Common myeloid progenitor, CD34-positive (primary cell): ENCODE measurements around the gene ABHD12.

Experiments
- CTCF ChIA-PET: fragments of 350-600 bp; sonication (Branson Sonifier 250); formaldehyde crosslinking; loops from one replicate; lab custom pipeline; 2021; ENCODE audit warnings: antibody characterized with exemption; lab: Charles Lee
- POLR2A ChIA-PET: fragments of 350-600 bp; sonication (Branson Sonifier 250); formaldehyde crosslinking; loops from one replicate; lab custom pipeline; 2021; ENCODE audit warnings: antibody characterized with exemption; lab: Charles Lee
- DNase-seq, 3 donors: peaks; one replicate each; pipeline versions ENCODE4 v3.0.0 to v3.0.0-alpha.2; 2013
- H3K27ac ChIP-seq, 2 experiments: 1 replicate in 1 of 2; 2 replicates in 1 of 2; pipeline ENCODE4 v1.7.0; 2013; ENCODE audit warnings: inconsistent platforms in 2 of 2, low read length in 2 of 2, mild to moderate bottlenecking in 2 of 2, low read depth in 1 of 2, moderate library complexity in 1 of 2; ENCODE audit not compliant: severe bottlenecking in 2 of 2, insufficient read depth in 1 of 2, poor library complexity in 1 of 2
- H3K27me3 ChIP-seq, 5 experiments: replicated peaks in 2 of 5; 1 replicate in 3 of 5; 2 replicates in 2 of 5; pipeline versions ENCODE4 v1.6.1 to v1.7.0; 2013; ENCODE audit warnings: low read length in 4 of 5, mild to moderate bottlenecking in 2 of 5, moderate library complexity in 2 of 5, inconsistent platforms in 1 of 5; ENCODE audit not compliant: insufficient read depth in 5 of 5, control insufficient read depth in 4 of 5
- H3K36me3 ChIP-seq, 4 experiments: 1 replicate in 2 of 4; 2 replicates in 2 of 4; pipeline versions ENCODE4 v1.6.1 to v1.7.0; 2013; ENCODE audit warnings: low read length in 3 of 4, control low read depth in 1 of 4, mild to moderate bottlenecking in 1 of 4; ENCODE audit not compliant: control insufficient read depth in 4 of 4, insufficient read depth in 4 of 4
- H3K4me1 ChIP-seq, 4 experiments: 1 replicate in 3 of 4; 2 replicates in 1 of 4; pipeline versions ENCODE4 v1.6.1 to v1.7.1; 2013; ENCODE audit warnings: low read length in 3 of 4, mild to moderate bottlenecking in 3 of 4, control low read depth in 1 of 4, inconsistent platforms in 1 of 4, moderate library complexity in 1 of 4; ENCODE audit not compliant: control insufficient read depth in 4 of 4, insufficient read depth in 4 of 4; ENCODE audit errors: control extremely low read depth in 1 of 4
- H3K4me3 ChIP-seq, 7 experiments: 1 replicate in 4 of 7; 2 replicates in 3 of 7; pipeline versions ENCODE4 v1.5.1 to v1.7.0; 2013; ENCODE audit warnings: mild to moderate bottlenecking in 7 of 7, low read length in 6 of 7, moderate library complexity in 6 of 7, inconsistent platforms in 2 of 7, low read depth in 2 of 7, control low read depth in 1 of 7; ENCODE audit not compliant: insufficient read depth in 4 of 7, control insufficient read depth in 1 of 7; ENCODE audit errors: extremely low read depth in 1 of 7
- H3K9me3 ChIP-seq, 5 experiments: 1 replicate in 4 of 5; 2 replicates in 1 of 5; pipeline versions ENCODE4 v1.6.1 to v1.7.1; 2013; ENCODE audit warnings: low read length in 4 of 5, mild to moderate bottlenecking in 2 of 5, inconsistent platforms in 1 of 5, low read depth in 1 of 5, moderate library complexity in 1 of 5; ENCODE audit not compliant: control insufficient read depth in 4 of 5, insufficient read depth in 2 of 5; ENCODE audit errors: control extremely low read depth in 1 of 5
- WGBS: methylation state at CpG from one replicate; pipeline ENCODE4 v1.1.5; 2013; ENCODE audit not compliant: insufficient coverage; 5-methylcytosine and 5-hydroxymethylcytosine counted together

ABHD12 gene

DNA sequence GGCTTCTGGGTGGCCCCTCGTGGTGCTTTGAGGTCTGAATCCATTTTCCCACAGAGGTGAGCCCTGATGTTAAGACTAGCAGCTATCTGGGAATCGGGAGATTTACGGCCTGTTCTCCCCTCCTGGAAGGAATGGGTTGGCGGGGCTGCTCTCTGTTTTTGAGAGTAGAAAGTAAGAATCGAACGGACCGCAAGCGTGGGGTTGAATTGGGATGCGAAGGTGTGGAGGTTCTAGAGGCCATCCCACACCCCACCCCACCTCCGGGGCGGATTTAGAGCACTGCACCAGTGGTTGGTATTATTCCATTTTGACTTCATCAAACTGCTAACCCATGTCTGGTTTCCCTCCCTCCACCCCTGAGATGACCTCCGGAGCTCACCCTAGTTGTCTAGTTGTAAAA lies 131.3 kb downstream of the ABHD12 start:
- H3K36me3 ChIP-seq, result peaks cover 3 to 30% (median 12%) of the 10 kb centered on the region in 4 experiments
- no peaks in the 10 kb centered on the region for H3K27me3 ChIP-seq
- 89% methylated on average over 8 of the region's 12 CpGs for WGBS
- no peak overlapping the region for H3K4me3 ChIP-seq
- POLR2A ChIA-PET, result no interaction called here
- DNase-seq, result no peak
- H3K27ac ChIP-seq, result no peak overlapping the region
- CTCF ChIA-PET, result no interaction called here
- peaks cover 0 to 3% (median 0%) of the 10 kb centered on the region in 5 experiments for H3K9me3 ChIP-seq
- H3K4me1 ChIP-seq, result no peaks in the 10 kb centered on the region

DNA sequence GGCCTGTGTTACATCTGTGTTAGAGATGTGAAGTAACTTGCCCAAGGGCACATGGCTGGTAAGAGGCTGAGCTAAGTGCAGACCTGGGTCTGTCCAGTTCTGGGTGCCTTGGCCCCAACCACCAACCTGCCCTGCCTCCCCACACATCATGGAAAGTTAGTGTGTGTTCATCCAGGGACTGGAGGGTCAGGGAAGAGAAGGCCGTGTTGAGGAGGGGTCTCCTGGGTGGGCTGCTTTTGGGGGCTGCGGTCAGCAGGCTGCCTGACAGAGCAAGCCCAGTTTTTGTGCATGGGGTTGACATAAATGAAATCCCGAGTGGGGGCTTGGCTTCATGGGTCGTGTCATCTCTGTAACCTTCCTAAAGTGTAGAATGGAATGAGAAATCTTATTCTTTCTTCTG lies 131.8 kb downstream of the ABHD12 start:
- Histone ChIP-seq H3K27ac (no peak overlapping the region), H3K9me3 (peaks cover 0 to 3% (median 0%) of the 10 kb centered on the region in 5 experiments), H3K4me1 (no peaks in the 10 kb centered on the region), H3K4me3 (no peak overlapping the region), H3K27me3 (no peaks in the 10 kb centered on the region), H3K36me3 (peaks cover 3 to 30% (median 12%) of the 10 kb centered on the region in 4 experiments)
- DNase-seq, result no peak
- ChIA-PET CTCF (interaction anchor here (1.9 kb wide), 1 partner anchor 12 kb away, joined by 6 read pairs; the partner anchor contains the start of gene PYGB), POLR2A (no interaction called here)
- WGBS, result 100% methylated on average over 4 of the region's 4 CpGs

DNA sequence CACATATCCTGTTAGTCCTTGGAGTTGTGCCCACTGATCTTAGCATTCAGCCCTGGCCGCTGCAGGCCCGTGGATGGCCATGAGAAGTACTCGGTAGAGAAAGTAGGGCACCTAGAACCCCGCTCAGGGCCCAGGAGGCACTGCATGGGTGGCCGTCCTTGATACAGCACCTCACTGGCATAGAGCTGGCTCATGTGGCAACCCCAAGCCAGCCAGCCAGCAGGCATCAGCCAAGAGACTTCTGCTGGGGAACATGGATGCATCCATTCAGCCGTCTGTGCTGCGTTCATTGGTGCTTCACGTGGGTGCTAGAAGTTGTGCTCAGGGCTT lies 132.2 kb downstream of the ABHD12 start:
- WGBS, result 95% methylated on average over 8 of the region's 8 CpGs
- Histone ChIP-seq H3K27ac (no peak overlapping the region), H3K27me3 (no peaks in the 10 kb centered on the region), H3K4me3 (no peak overlapping the region), H3K36me3 (peaks cover 3 to 30% (median 12%) of the 10 kb centered on the region in 4 experiments), H3K4me1 (no peaks in the 10 kb centered on the region), H3K9me3 (peaks cover 0 to 3% (median 0%) of the 10 kb centered on the region in 5 experiments)
- POLR2A ChIA-PET, result no interaction called here
- CTCF ChIA-PET, result interaction anchor here (1.9 kb wide), 1 partner anchor 11 kb away, joined by 6 read pairs; the partner anchor contains the start of gene PYGB
- DNase-seq, result no peak

DNA sequence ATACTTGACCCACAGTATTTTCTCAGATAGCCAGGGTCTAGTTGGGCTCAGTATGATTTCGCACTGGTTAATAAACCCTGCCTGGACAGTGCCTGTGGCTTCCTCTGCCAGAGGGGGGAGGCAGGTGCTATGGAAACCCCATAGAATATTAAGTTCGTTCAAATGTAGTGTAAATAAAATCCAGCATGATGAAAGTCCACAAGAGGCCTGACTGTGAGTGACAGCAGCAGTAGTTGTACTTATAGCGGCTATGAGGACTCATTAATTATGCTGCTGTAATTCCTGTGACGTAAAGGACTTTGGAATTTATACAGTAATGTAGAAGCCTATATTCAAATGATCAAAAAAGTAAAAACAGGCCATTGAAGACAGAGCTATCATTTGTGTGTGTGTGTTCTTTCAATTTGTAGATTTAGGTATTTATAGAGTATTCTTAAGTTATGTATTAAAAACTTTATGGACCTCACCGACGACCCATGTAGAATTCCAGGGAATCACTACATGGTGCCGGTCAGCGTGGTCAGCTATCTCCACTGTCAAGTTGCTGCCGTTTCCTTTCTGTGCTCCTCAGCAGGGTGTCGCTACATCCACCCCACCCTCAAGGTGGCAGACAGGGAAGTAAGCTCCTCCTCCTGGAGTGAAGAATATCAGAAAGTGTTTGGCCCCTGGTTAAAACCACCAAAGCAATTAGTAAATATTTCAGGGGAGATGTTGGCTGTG lies 132.7 kb downstream of the ABHD12 start:
- WGBS, result 98% methylated on average over 8 of the region's 10 CpGs
- H3K27ac ChIP-seq, result no peak overlapping the region
- DNase-seq, result no peak
- H3K27me3 ChIP-seq, result no peaks in the 10 kb centered on the region
- H3K4me1 ChIP-seq, result no peaks in the 10 kb centered on the region
- peaks cover 3 to 30% (median 12%) of the 10 kb centered on the region in 4 experiments for H3K36me3 ChIP-seq
- no peak overlapping the region for H3K4me3 ChIP-seq
- ChIA-PET CTCF (interaction anchor here (1.9 kb wide), 1 partner anchor 11 kb away, joined by 6 read pairs; the partner anchor contains the start of gene PYGB), POLR2A (no interaction called here)
- H3K9me3 ChIP-seq, result peaks cover 0 to 3% (median 0%) of the 10 kb centered on the region in 5 experiments

DNA sequence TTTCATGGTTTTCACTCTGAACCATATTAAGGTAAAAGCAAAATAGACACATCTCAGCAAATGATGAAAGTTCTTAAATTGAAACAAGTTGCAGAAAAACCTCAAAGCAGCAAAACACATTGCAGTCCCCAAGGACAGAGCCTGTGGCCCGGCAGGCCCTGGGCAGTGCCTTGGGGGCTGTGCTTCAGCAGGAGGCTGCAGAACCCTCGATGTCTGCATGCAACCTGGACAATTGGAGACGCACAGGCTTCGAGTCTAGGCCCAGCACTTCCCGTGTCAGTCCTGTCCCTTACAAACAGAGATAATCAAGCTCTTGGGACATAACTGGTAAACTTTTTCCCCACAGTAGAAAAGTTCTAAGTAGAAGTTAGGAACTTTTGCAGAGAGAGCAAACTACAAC lies 133.5 kb downstream of the ABHD12 start:
- Histone ChIP-seq H3K36me3 (peaks cover 3 to 30% (median 13%) of the 10 kb centered on the region in 4 experiments), H3K9me3 (peaks cover 0 to 3% (median 0%) of the 10 kb centered on the region in 5 experiments), H3K27me3 (no peaks in the 10 kb centered on the region), H3K4me3 (no peak overlapping the region), H3K4me1 (no peaks in the 10 kb centered on the region), H3K27ac (no peak overlapping the region)
- WGBS, result 100% methylated on average over 4 of the region's 5 CpGs
- POLR2A ChIA-PET, result no interaction called here
- no peak for DNase-seq
- CTCF ChIA-PET, result interaction anchor here (1.9 kb wide), 1 partner anchor 10 kb away, joined by 6 read pairs; the partner anchor contains the start of gene PYGB

DNA sequence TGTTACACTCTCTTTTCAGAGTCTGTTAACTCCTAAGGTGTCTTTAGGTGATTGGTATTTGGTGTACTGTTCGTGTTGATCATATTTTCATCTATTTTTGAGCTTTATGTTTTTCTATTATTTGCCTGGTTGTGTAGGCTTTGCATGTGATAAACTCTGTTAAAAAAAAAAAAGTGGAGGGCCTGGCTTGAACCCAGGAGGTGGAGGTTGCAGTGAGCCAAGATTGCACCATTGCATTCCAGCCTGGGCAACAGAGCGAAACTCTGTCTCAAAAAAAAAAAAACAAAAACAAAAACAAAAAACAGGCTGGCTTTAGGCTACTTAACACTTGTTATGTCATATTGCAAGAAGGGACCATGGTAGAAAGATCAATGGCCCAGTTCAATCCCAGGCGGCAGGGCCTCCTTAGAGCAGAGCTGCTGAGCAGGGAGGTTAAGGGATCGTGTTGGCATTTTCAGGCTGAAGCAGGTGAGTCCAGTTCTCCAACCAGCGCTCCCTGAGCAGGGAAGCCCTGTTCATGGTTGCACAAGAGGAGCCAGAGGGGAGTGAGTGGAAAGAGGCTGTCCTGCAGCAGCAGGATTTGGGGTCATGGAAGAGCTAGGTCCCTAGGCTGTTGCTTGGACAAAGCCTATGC lies 134.3 kb downstream of the ABHD12 start:
- H3K4me3 ChIP-seq, result no peak overlapping the region
- POLR2A ChIA-PET, result no interaction called here
- no peaks in the 10 kb centered on the region for H3K4me1 ChIP-seq
- H3K9me3 ChIP-seq, result peaks cover 0 to 3% (median 0%) of the 10 kb centered on the region in 5 experiments
- CTCF ChIA-PET, result interaction anchor here (1.1 kb wide), 1 partner anchor 109 kb away, joined by 3 read pairs; no protein-coding TSS in a partner anchor
- H3K27me3 ChIP-seq, result no peaks in the 10 kb centered on the region
- peaks cover 3 to 28% (median 17%) of the 10 kb centered on the region in 4 experiments for H3K36me3 ChIP-seq
- WGBS, result 100% methylated on average over 3 of the region's 5 CpGs
- H3K27ac ChIP-seq, result no peak overlapping the region
- no peak for DNase-seq
